Measurements from ENCODE around the gene MSH5. TPM values are rescaled to one million over a fixed set of nuclear protein-coding genes. Genes with fewer than 3 reads are reported as not detected.

The MSH5 gene
- total and polyA plus RNA-seq, 9 donors: 4.8 to 19.1 (median 9.1) TPM

DNA sequence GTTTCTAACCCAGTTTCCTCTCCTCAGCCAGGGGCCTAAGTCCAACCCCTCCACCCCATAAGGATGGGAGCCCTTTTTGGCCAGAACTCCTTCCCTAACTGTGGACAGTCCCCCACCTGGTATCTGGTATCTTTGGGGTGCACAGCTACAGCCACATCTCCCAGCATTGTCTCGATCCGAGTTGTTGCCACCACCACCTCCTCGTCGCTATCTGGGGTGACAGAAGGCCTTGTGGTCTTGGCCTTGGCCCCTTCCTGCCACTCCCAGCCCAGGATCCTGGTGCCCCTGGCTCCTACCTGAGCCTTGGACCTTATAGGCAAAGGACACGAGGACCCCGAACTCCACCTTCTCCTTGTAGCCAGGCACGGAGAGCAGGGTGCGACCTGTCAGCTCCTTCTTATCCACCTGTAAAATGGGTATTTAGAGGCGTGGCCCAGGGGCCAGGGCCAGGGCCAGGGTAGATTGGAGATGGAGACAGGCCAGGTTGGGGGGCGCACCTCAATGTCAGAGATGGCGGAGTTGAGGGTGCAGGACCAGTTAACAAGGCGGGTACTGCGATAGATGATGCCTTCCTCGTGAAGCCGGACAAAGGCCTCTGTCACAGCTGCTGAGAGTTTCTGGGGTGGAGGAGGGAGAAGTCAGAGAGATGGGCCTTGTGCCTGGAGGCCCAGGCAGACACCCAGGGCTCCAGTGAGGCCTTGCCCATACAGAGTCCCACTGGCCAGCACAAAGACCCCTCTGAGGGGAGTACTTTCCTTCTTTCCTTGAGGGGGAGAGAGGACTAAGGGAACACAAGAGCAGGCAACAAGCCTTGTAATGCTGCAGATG lies 44.5 kb downstream of the MSH5 start:
- no peaks in the 10 kb centered on the region for H3K4me1 ChIP-seq (ENCODE audit: insufficient read depth)
- intact Hi-C loops (cut with DNase I): loop anchor here in 1 of 4 donors (5.0 kb wide), 1 partner anchor 42 kb away; the partner anchor contains the start of gene MSH5
- DNase-seq: no peak
- WGBS, 3 donors: 91 to 94% (median 92%) methylated on average over 15 of the region's 15 CpGs
- no peaks in the 10 kb centered on the region for H3K27me3 ChIP-seq
- H3K9me3 ChIP-seq: no peaks in the 10 kb centered on the region
- H3K4me3 ChIP-seq: no peak overlapping the region
- TF ChIP-seq, protein P1, sequence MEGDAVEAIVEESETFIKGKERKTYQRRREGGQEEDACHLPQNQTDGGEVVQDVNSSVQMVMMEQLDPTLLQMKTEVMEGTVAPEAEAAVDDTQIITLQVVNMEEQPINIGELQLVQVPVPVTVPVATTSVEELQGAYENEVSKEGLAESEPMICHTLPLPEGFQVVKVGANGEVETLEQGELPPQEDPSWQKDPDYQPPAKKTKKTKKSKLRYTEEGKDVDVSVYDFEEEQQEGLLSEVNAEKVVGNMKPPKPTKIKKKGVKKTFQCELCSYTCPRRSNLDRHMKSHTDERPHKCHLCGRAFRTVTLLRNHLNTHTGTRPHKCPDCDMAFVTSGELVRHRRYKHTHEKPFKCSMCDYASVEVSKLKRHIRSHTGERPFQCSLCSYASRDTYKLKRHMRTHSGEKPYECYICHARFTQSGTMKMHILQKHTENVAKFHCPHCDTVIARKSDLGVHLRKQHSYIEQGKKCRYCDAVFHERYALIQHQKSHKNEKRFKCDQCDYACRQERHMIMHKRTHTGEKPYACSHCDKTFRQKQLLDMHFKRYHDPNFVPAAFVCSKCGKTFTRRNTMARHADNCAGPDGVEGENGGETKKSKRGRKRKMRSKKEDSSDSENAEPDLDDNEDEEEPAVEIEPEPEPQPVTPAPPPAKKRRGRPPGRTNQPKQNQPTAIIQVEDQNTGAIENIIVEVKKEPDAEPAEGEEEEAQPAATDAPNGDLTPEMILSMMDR (IDR thresholded peaks at IDR 0.05): no peak
- TF ChIP-seq POLR2A (IDR thresholded peaks at IDR 0.05): no peak
- TF ChIP-seq EP300 (IDR thresholded peaks at IDR 0.05): no peak
- H3K27ac ChIP-seq: no peak overlapping the region
- no peaks in the 10 kb centered on the region for H3K36me3 ChIP-seq

DNA sequence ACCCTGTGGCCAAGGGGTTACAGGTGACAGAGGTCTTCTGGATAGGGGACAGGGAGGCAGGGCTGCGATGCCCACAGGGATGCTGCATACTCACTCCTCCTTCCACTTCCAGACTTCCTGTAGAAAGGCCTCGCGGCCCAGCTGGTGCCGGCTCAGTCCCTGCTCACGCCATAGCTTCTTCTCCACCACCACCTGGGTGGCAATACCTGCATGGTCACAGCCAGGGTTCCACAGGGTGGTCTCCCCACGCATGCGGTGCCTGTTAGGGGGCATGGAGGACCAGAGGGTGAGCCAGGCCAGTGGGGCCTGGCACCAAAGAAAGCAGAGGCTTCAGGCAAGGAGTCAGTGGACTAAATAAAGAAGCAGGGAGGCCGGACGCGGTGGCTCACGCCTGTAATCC lies 45.7 kb downstream of the MSH5 start:
- H3K4me3 ChIP-seq: no peak overlapping the region
- H3K9me3 ChIP-seq: no peaks in the 10 kb centered on the region
- H3K36me3 ChIP-seq: no peaks in the 10 kb centered on the region
- H3K27ac ChIP-seq: no peak overlapping the region
- whole genome bisulfite sequencing, 3 donors: 93 to 96% (median 94%) methylated on average over 11 of the region's 11 CpGs
- H3K27me3 ChIP-seq: no peaks in the 10 kb centered on the region
- no peak for TF ChIP-seq EP300 (IDR thresholded peaks at IDR 0.05)
- TF ChIP-seq, protein P1 (IDR thresholded peaks at IDR 0.05): no peak
- no peak for TF ChIP-seq POLR2A (IDR thresholded peaks at IDR 0.05)
- H3K4me1 ChIP-seq (ENCODE audit: insufficient read depth): no peaks in the 10 kb centered on the region
- no peak for DNase-seq
- intact Hi-C loops (cut with DNase I): no loop called here

DNA sequence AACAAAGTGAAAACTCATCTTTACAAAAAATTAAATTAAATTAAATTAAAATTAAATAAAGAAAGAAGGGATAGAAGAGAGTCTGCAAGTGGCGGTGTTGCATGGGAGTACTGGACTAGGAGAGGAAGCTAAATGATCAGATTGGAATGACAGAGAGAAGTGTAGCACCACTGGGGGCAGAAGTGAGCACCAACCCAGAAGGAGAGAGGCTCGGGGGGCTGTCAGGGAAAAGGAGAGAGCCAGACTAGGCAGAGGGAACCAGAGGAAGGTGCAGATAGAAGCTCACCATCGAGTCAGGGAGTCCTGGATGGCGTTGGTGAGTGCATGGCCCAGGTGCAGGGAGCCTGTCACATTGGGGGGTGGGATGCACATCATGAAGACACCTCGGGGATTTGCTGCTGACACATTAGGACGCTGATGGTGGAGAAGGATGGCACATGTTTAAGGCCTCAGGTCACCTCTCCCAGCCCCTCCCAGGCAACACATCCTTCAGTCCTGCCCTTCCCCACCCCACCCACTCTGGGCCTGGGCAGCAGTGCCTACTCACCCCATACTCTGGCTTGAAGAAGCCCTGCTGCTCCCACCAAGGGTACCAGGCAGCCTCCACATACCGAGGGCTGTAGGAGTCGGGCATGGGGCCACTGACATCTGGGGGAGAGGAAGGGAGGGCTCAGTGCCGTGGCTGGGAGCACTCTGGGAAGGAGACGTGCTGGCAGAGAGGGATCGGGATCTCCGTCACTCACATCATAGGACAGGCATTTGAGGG lies 51.7 kb downstream of the MSH5 start:
- peak in 3 of 5 donors; percentile 53 to 64 (median 57) for DNase-seq
- intact Hi-C loops (cut with DNase I): loop anchor here in 1 of 4 donors (5.0 to 10.0 kb wide), 2 partner anchors 41 to 57 kb away; partner anchors contain the start of gene CLIC1
- WGBS, 3 donors: 59 to 63% (median 60%) methylated on average over 12 of the region's 12 CpGs
- TF ChIP-seq EP300 (IDR thresholded peaks at IDR 0.05): no peak
- no peak for TF ChIP-seq POLR2A (IDR thresholded peaks at IDR 0.05)
- TF ChIP-seq, protein P1 (IDR thresholded peaks at IDR 0.05): peak in 2 of 3 donors; percentile 16 to 33
- H3K36me3 ChIP-seq: no peaks in the 10 kb centered on the region
- H3K27me3 ChIP-seq: no peaks in the 10 kb centered on the region
- no peaks in the 10 kb centered on the region for H3K9me3 ChIP-seq
- peaks cover 6% of the 10 kb centered on the region for H3K4me1 ChIP-seq (ENCODE audit: insufficient read depth)
- H3K27ac ChIP-seq: no peak overlapping the region
- no peak overlapping the region for H3K4me3 ChIP-seq

DNA sequence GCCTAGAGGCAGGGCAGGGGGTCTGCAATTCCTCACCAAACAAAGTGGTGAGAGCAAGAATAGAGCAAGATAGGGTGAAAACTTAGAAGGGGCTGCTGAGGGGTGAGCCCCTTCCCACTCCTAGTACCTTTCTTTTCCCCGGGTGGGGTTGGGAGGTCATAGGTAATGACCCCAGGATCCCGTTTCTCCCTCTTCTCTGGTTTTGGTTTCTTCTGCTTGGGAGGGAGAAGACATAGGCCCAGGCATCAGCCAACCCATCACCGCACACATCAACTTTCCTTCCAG lies 52.2 kb downstream of the MSH5 start:
- H3K4me3 ChIP-seq: no peak overlapping the region
- no peak for DNase-seq
- whole genome bisulfite sequencing, 3 donors: 71 to 78% (median 74%) methylated on average over 3 of the region's 3 CpGs
- no peaks in the 10 kb centered on the region for H3K9me3 ChIP-seq
- no peaks in the 10 kb centered on the region for H3K36me3 ChIP-seq
- H3K27me3 ChIP-seq: no peaks in the 10 kb centered on the region
- H3K27ac ChIP-seq: no peak overlapping the region
- no peak for TF ChIP-seq POLR2A (IDR thresholded peaks at IDR 0.05)
- TF ChIP-seq, protein P1 (IDR thresholded peaks at IDR 0.05): no peak
- TF ChIP-seq EP300 (IDR thresholded peaks at IDR 0.05): no peak
- intact Hi-C loops (cut with DNase I): loop anchor here in 1 of 4 donors (5.0 to 10.0 kb wide), 2 partner anchors 40 to 57 kb away; partner anchors contain the start of gene CLIC1
- peaks cover 6% of the 10 kb centered on the region for H3K4me1 ChIP-seq (ENCODE audit: insufficient read depth)

All from ovary (tissue), 9 donors.